T-helper 17 cell (primary cell): ENCODE measurements around the gene C1orf115. TPM values are rescaled to one million over a fixed set of nuclear protein-coding genes. Genes with fewer than 3 reads are reported as not detected.

ENCODE experiments used
- ATAC-seq: fragments of 150-1000 bp; cut with Tn5 transposase; 2 replicates; pipeline ENCODE4 v1.10.0; 2021; ENCODE audit warnings: mild to moderate bottlenecking, moderate library complexity
- DNase-seq, 3 donors: peaks; one replicate each; pipeline versions ENCODE4 v3.0.0 to v3.0.0-alpha.2; 2020 to 2021
- H3K9me3 ChIP-seq: one replicate; pipeline ENCODE4 v1.7.0; 2013; ENCODE audit warnings: low read length, mild to moderate bottlenecking; ENCODE audit not compliant: control insufficient read depth, poor library complexity, severe bottlenecking
- H3K27ac Mint-ChIP-seq: one replicate; pipeline ENCODE4 v1.8.0; 2022; ENCODE audit warnings: mild to moderate bottlenecking, moderate library complexity, mixed read lengths
- H3K27me3 Mint-ChIP-seq: one replicate; pipeline ENCODE4 v1.8.0; 2022; ENCODE audit warnings: mixed read lengths
- H3K36me3 Mint-ChIP-seq: one replicate; pipeline ENCODE4 v1.8.0; 2022; ENCODE audit warnings: low read depth, mixed read lengths
- H3K4me1 Mint-ChIP-seq: one replicate; pipeline ENCODE4 v1.8.0; 2022; ENCODE audit warnings: mild to moderate bottlenecking, mixed read lengths
- H3K4me3 Mint-ChIP-seq: one replicate; pipeline ENCODE4 v1.8.0; 2022; ENCODE audit warnings: mild to moderate bottlenecking, moderate library complexity, mixed read lengths
- total RNA-seq, 4 donors: library from RNA in 2 of 4; stranded (reverse) in 2 of 4; gene quantifications; one replicate each; pipeline ENCODE4 v1.2.3 and lab custom pipeline; 2022 to 2026

C1orf115 gene
- total RNA-seq (1 to 10 TPM in 1 of 2 donors, under 1 TPM in 1; 0.50 to 2.1 TPM), total RNA-seq (lab: John Stamatoyannopoulos, UW) (2.3 to 2.8 reads per million in 2 donors)

DNA sequence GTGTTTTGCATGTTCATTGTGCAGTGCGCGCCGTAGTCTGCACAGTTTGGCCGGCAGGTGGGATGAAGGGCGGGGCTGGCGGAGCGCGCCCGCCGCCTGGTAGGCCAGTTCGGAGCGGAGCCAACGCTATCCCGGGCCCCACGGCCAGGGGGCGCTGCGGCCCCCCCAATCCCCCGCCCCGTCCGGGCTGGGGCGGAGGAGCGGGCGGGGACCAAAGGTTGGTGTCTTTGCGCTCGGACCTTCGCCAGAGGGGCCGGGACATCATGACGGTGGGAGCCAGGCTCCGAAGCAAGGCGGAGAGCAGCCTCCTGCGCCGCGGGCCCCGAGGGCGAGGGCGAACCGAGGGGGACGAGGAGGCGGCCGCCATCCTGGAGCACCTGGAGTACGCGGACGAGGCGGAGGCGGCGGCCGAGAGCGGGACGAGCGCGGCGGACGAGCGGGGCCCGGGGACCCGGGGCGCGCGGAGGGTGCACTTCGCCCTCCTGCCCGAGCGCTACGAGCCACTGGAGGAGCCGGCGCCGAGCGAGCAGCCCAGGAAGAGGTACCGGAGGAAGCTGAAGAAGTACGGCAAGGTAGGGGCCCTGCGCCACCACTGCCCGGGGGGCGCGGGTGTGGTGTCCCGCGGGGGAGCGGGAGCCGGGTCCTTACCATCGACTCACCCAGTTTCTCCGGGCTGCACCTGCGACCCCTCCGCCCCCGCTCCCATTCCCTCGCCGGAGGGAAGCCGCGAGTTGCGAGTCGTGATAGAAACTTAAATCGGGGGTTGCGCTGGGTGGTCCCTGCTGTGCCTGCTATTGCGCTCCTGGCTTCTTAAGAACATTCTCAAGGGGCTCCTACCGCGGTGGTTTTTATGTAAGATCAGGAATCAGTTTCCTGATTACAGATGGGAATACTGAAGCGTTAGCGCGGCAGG is at the start of gene C1orf115:
C1orf115 (plus strand) TSS at position 224 of the 913 bp plus-strand sequence; CDS start at position 264, 40 bp downstream.
- ATAC-seq (peak; percentile 98), DNase-seq (peak; percentile 52 to 72 (median 55))
- no peaks in the 10 kb centered on the region for H3K9me3 ChIP-seq
- Mint-ChIP-seq H3K36me3 (peaks cover 2% of the 10 kb centered on the region), H3K4me3 (peak within 1 kb of the TSS; percentile 87), H3K4me1 (peaks cover 12% of the 10 kb centered on the region), H3K27ac (no peak within 1 kb of the TSS), H3K27me3 (peaks cover 12% of the 10 kb centered on the region)

DNA sequence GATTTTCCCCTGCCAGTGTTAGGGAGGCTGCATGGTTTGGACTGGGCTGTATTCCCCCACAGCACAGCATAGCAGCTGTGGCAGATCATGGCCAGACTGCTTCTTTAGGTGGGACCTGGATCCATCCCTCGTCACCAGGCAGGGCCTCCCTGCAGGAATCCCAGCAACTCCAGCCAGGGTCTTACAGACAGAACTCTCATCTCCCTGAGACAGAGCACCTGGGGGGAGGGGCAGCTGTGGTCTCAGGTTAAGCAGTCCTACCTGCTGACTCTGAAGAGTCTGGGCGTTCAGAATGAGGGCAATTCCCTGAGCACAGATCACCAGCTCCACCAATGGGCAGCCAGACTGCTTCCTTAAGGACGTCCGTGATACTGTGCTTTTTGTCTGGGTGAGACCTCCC is 47.9 kb upstream of the C1orf115 start:
- no peaks in the 10 kb centered on the region for H3K36me3 Mint-ChIP-seq
- no peaks in the 10 kb centered on the region for H3K9me3 ChIP-seq
- H3K4me3 Mint-ChIP-seq = no peak overlapping the region
- no peaks in the 10 kb centered on the region for H3K4me1 Mint-ChIP-seq
- H3K27me3 Mint-ChIP-seq = peaks cover 17% of the 10 kb centered on the region
- no peak for DNase-seq
- ATAC-seq = no peak
- H3K27ac Mint-ChIP-seq = no peak overlapping the region

DNA sequence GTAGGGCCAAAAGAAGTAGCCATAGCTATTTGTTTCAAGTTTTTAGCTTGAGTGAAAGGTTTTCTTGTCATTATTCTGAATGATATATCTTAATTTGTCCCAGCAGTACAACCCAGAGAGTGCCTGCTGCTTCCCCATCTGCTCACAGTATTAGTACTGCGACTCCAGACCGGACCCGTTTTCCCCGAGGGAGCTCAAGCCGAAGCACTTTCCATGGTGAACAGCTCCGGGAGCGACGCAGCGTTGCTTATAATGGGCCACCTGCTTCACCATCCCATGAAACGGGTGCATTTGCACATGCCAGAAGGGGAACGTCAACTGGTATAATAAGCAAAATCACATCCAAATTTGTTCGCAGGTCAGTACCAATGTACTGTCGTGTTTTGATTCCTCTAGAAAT is 37.2 kb upstream of the C1orf115 start:
- no peaks in the 10 kb centered on the region for H3K9me3 ChIP-seq
- Mint-ChIP-seq H3K4me1 (peaks cover 5% of the 10 kb centered on the region), H3K27me3 (peaks cover 13% of the 10 kb centered on the region), H3K27ac (no peak overlapping the region), H3K4me3 (no peak overlapping the region), H3K36me3 (no peaks in the 10 kb centered on the region)
- ATAC-seq (no peak), DNase-seq (no peak)

DNA sequence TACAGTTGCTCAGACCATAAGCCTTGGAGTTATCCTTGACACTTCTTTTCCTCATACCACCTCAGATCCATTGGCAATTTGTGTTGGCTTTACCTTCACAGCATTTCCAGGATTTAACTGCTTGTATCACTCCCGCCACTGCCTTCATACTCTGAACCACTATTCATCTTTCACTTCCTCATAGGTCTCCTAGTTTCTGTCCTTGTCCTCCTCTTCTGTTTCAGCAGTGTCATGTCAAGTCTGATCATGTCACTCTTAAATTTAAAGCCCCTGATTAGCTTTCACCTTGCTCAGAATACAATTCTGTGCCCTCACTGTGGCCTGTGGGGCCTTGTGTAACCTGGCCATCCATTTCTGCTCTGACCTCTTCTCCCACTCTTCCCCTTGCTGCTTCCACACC is 34.7 kb upstream of the C1orf115 start:
- no peak overlapping the region for H3K4me3 Mint-ChIP-seq

DNA sequence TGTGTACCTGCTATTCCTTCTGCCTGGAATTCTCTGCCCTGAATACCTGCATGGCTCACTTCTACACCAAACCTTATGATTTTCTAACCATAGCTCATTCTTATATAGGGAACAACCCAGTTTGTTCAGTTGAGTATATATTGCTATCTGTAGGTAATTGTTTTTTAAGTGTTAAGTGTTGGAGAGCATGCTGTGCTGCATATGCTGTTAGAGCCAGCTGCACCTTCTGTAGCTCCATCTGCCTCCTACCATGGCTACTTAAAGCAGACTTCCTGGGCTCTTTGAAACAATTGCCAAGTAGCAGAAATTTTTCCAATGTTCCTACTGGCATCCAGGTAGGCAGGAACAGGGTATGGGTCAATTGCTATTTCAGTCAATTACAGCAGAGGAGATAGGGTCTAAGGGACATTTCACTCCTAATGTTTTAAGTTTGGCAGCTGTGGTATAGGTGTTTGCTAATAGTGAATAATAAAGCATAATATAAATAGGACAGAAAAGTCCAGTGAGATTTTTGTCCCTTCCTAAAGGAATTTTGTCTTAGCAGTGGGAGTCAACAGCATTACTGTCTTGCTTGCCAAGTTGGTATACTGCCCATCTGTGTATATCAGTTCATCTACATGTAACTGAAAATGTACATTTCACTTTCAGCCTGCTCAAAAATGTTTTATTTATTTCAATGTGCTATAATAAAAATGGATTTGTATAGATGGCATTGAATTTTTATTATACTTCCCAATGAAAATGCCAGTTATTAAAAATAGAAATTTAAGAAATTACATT is 34.0 kb upstream of the C1orf115 start:
- no peak overlapping the region for H3K27ac Mint-ChIP-seq
- no peak for DNase-seq
- no peak overlapping the region for H3K4me3 Mint-ChIP-seq
- H3K36me3 Mint-ChIP-seq = no peaks in the 10 kb centered on the region
- no peak for ATAC-seq
- H3K4me1 Mint-ChIP-seq = peaks cover 5% of the 10 kb centered on the region
- H3K9me3 ChIP-seq = no peaks in the 10 kb centered on the region
- H3K27me3 Mint-ChIP-seq = peaks cover 19% of the 10 kb centered on the region

More for the DNA sequence above, 34.7 kb upstream of the C1orf115 start:
- DNase-seq (no peak), ATAC-seq (no peak)
- H3K9me3 ChIP-seq = no peaks in the 10 kb centered on the region
- Mint-ChIP-seq H3K36me3 (no peaks in the 10 kb centered on the region), H3K27me3 (peaks cover 13% of the 10 kb centered on the region), H3K4me1 (peaks cover 5% of the 10 kb centered on the region), H3K27ac (no peak overlapping the region)

DNA sequence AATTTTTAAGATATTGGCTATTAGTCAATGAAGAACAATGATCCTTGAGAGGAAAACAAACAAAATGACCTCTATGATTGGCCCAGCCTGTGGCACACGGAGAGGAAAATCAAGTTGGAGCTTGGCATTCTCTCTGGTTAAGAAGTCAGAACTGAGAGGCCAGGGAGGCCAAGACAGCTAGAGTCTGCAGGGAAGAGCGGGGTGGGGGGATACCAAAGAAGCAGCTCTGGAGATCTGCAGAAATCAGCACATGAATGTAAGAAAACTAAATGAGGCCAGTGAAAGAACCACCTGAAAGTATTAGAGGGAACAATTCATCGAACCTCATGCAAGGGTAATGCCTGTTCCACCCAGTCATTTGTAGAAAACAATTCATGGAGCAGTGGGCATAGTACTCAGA is 23.8 kb upstream of the C1orf115 start:
- no peak for DNase-seq
- Mint-ChIP-seq H3K4me1 (no peaks in the 10 kb centered on the region), H3K27me3 (peaks cover 36% of the 10 kb centered on the region), H3K4me3 (no peak overlapping the region), H3K27ac (no peak overlapping the region), H3K36me3 (peaks cover 3% of the 10 kb centered on the region)
- H3K9me3 ChIP-seq = no peaks in the 10 kb centered on the region
- no peak for ATAC-seq

- DNase-seq = no peak
- no peak overlapping the region for H3K27ac Mint-ChIP-seq
- peaks cover 3% of the 10 kb centered on the region for H3K36me3 Mint-ChIP-seq
- H3K4me3 Mint-ChIP-seq = no peak overlapping the region
- H3K4me1 Mint-ChIP-seq = no peaks in the 10 kb centered on the region
- no peak for ATAC-seq
- H3K9me3 ChIP-seq = no peaks in the 10 kb centered on the region
- peaks cover 27% of the 10 kb centered on the region for H3K27me3 Mint-ChIP-seq
These were observed 21.2 kb upstream of the C1orf115 start for GRCh38 chr1:220669005-220669404.

DNA sequence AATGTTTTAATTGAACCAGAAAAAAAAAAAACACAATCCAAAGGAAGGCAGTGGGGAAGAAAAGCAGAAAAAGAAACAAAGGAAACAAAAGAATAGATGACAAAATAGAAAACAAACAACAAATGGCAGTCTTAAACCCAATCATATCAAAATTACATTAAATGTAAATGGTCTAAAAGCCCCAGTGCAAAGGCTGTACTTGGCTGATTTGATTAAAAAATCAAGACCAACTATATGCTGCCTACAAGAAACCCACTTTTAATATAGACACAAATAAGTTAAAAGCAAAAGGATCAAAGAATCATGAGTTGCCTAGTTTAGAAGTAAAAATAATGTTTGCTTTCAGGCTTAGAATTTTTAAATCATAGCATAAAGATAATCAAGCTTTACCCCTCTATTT is 19.8 kb upstream of the C1orf115 start:
- H3K27ac Mint-ChIP-seq = no peak overlapping the region
- peaks cover 2% of the 10 kb centered on the region for H3K36me3 Mint-ChIP-seq
- no peak for ATAC-seq
- H3K4me1 Mint-ChIP-seq = no peaks in the 10 kb centered on the region
- no peak for DNase-seq
- H3K4me3 Mint-ChIP-seq = no peak overlapping the region
- H3K9me3 ChIP-seq = no peaks in the 10 kb centered on the region
- peaks cover 20% of the 10 kb centered on the region for H3K27me3 Mint-ChIP-seq

DNA sequence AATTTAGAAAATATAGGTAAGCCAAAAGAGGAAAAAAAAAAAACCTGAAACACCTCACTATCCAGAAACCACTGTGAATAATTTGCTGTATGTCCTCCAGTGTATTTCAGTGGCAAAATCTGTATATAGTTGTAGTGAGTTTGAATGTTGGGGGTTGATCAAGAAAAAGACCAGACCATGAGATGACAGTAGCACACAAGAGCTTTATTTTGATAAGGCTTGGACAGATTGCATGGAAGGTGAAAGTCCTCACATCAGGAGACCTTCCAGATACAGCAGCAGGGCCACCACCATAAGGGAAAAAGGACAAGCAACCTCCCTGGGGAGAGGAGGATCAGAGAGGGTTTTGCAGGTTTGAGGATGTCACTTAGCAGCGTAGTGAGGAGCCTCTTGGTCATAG is 16.2 kb upstream of the C1orf115 start:
- Mint-ChIP-seq H3K27me3 (peaks cover 8% of the 10 kb centered on the region), H3K36me3 (peaks cover 3% of the 10 kb centered on the region), H3K4me1 (no peaks in the 10 kb centered on the region), H3K4me3 (no peak overlapping the region), H3K27ac (no peak overlapping the region)
- ATAC-seq = no peak
- no peak for DNase-seq
- no peaks in the 10 kb centered on the region for H3K9me3 ChIP-seq

DNA sequence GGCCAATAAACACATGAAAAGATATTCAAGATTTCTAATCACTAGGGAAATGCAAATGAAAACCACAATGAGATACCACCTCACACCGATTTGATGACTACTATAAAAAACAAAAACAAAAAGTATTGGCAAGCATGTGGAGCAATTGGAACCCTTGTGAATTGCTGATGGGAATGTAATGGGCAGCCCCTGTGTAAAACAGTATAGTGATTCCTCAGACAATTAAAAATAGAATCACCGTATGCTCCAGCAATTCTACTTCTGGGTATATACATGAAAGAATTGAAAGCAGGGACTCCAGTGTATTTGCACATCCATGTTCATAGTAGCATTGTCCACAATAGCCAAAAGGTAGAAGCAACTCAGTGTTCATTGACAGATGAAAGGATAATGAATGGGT is 12.9 kb upstream of the C1orf115 start:
- Mint-ChIP-seq H3K4me1 (peaks cover 6% of the 10 kb centered on the region), H3K27ac (no peak overlapping the region), H3K4me3 (no peak overlapping the region), H3K36me3 (peaks cover 3% of the 10 kb centered on the region), H3K27me3 (peaks cover 8% of the 10 kb centered on the region)
- no peaks in the 10 kb centered on the region for H3K9me3 ChIP-seq
- ATAC-seq (no peak), DNase-seq (no peak)

DNA sequence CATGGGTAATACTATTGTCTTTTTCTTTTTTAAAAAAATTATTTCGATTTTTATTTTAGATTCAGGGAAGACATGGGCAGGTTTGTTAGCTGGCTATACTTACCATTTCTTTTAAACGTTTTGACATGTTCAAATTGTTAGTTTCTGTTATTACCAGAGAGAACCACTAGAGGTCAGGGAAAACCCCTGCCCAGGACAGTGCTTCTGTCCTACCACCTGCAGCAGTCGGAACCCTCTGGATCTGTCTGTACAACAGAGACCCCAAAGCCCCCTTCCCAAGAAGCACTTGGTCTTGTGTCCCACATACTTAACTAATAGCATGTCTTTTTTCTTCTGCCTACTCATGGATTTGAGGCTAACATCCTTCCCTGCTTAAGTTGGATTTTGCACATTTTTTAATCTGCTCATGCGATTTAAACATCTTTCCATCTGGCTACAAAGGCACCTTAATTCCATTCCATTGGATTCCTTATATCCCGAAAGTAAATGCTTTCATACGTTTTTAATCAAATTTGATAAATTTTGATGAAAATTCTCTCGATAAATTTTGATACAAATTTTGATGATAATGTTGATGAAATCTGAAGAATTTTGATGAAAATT is 10.0 kb upstream of the C1orf115 start:
- no peak overlapping the region for H3K27ac Mint-ChIP-seq
- H3K36me3 Mint-ChIP-seq = peaks cover 3% of the 10 kb centered on the region
- H3K4me3 Mint-ChIP-seq = no peak overlapping the region
- H3K4me1 Mint-ChIP-seq = peaks cover 6% of the 10 kb centered on the region
- DNase-seq (no peak), ATAC-seq (peak; percentile 85)
- H3K9me3 ChIP-seq = no peaks in the 10 kb centered on the region
- H3K27me3 Mint-ChIP-seq = peaks cover 5% of the 10 kb centered on the region

- no peak for DNase-seq
- H3K9me3 ChIP-seq = no peaks in the 10 kb centered on the region
- Mint-ChIP-seq H3K27ac (no peak overlapping the region), H3K27me3 (peaks cover 5% of the 10 kb centered on the region), H3K36me3 (peaks cover 3% of the 10 kb centered on the region), H3K4me3 (no peak overlapping the region), H3K4me1 (peaks cover 6% of the 10 kb centered on the region)
- ATAC-seq = no peak
These were observed 8.8 kb upstream of the C1orf115 start for GRCh38 chr1:220681220-220681880.
